GM19025 (cell line): ENCODE data around the gene VSIR.

Source experiments
- ATAC-seq: cut with Tn5 transposase; IDR thresholded peaks from one replicate; pipeline ENCODE4 v1.9.1; 2021; ENCODE audit warnings: mild to moderate bottlenecking, low read depth, moderate library complexity; ENCODE audit not compliant: unreplicated experiment

Gene VSIR

DNA sequence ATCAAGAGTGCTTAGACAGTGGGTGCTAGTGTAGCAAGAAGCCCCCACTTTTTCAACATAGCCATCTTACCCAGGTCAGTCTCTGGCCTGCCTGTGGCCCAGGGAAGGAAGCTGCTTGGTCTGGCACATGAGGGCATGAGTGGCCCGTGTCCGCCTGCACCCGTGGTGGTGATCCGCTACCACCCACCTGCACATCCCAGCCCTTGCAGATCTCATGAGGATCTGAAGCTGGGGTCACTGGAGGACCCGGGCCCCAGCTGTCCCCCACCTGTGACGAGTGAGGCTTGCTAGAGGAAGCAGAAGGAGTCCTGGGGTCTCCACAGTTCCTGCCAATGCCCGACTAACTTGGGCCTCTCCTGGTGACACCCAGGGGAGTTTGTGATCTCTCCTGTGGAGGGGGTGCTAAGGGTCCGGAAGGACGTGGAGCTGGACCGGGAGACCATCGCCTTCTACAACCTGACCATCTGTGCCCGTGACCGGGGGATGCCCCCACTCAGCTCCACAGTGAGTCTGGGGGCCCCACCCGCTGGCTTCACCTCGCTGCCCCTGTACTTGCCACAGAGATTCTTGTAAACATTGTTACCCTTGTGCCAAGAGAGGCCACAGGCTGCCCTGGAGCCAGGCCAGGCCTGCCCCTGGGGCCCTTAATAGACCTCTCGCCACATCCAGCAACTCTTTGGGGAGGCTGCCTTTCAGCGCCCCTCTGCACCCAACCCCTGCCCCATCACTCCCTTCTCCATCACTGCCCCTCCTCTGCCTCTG is 10.8 kb upstream of the VSIR start:
- no peak for ATAC-seq

DNA sequence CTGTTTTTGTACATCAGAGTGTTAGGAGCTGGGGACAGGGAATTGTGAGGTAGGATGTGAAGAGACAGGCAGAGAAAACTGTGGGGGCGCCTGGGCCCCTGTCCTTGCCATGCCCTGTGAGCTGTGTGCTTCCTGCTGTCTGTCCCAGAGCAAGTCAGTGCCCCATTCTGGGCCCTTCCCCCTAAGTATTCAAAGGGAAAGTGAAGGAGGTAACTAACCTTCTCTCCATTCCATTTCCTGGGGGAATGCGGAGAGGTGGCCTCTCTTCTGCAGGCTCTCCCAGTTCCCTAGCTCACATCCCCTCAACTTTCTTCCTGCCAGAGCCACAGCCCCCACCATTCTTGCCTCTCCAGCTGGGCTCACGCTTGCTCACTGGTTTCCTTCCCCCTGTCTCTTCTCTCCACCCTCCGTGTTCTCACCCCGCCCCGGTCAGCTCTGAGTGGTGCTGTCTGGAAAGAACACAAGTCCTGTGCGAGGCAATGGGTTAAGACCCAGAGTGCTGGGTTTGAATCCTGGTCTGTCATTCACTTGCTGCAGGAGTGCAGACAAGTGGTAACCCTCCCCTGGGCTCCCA is 9.7 kb upstream of the VSIR start:
- ATAC-seq = no peak

DNA sequence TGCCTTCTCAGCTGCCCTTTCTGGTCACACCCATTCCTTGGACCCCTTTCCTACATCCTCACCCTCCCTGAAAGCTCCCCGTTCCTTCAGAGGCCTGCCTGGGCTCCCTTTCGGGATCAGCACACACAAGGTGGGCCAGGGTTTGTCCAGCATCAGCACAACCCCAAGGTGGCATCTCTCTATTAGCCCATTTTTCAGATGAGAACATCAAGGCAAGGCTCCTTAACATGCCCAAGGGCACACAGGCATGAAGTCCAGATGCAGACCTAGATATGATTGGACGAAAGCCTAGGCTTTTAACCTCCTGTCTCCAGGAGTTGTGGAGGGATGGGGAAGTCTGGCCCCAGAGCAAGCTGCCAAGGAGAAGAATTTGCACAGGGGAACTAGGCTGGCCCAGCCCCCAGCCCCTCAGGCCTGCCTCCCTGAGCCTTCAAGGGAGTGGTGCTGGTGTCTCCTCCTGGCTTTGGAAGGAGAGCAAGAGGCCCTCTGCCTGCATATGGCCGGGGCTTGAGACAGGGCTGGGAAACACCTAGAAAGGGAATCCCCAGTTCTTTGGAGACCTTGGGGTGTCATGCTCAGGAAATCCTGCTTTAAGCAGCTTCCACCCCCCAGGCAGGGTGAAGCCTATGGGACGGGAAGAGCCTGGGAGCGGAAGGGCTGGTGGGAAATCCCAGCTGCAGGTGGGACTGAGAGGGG is 9.0 kb upstream of the VSIR start:
- no peak for ATAC-seq

DNA sequence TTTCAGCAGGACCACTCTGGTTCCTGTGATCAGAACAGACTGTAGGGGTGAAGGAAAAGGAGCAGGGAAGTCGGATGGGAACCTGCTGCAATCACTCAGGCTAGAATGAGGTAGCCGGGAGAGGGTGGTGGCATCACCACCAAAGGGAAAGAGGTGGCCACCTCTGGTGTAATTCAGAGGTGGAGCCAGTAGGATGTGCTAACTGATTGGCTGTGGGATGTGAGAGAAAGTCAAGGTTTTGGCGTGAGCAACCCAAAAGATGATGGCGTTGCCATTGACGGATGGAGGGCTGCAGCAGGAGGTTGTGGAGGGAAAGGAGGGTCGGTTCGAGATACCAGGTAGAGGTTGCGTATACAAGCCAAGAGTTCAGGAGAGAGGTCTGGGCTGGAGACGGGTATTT is 7.4 kb upstream of the VSIR start:
- no peak for ATAC-seq

DNA sequence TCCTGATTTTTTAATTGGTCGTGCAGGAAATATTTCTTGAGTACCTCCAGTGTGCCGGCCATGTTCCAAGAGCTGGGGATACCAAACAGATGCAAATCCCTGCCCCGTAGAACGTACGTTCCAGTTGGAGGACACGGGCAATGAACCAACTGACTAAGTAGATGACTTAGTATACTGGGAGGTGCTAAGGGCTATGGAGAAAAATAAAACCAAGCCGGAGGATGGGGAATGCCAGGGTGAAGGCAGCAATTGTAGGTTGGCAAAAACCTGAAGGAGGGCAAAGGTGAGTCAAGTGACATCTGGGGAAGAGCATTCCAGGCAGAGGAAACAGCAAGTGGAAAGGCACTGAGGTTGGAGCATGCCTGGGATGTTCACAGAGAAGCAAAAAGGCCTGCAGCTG is 6.8 kb upstream of the VSIR start:
- ATAC-seq = no peak

DNA sequence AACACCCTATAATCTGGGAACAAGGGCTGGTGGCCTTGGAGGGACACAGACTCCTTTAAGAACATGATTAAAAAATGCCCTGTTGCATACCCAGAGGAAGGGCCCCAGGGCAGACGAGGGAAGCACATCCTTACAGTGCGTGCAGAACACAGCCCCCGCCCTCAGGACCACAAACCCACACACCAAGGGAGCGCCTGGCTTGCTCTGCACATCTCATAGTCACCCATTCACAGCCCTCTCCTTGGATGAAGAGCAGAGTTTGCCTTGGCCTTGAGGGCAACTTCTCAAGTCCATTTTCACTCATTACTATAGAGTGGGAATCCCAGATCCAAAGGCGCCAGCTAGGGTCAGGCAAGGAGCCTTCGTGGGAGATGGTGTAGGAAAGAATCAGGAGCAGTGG is 6.3 kb upstream of the VSIR start:
- no peak for ATAC-seq

DNA sequence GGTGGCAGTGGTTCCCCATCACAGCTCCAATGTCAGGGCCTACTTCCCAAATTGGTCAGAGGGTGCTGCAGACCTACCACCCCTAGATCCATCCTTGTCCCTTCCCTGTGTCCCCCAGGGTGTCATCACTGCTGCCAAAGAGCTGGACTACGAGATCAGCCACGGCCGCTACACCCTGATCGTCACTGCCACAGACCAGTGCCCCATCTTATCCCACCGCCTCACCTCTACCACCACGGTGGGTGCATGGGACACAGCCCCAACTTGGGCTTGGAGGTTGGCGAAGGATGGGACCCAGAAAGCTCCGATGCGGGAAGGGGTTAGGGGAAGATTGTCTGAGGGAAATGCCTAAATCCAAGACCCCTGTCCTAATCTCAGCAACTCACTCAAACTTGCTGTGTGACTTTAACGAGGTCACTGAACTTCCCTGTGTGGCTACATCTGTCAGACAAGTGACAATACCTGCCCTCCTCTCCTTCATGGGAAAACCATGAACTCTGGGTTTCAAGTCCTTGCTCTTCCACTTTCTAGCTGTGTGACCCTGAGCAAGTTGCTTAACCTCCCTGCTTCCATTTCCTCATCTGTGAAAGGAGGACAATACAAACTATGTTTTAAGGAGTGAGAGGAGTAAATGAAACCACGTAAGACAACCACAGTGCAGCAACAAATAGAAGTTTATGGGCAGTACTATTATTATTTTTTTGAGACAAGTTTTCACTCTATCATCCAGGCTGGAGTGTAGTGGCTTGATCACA is 4.9 kb upstream of the VSIR start:
- no peak for ATAC-seq

DNA sequence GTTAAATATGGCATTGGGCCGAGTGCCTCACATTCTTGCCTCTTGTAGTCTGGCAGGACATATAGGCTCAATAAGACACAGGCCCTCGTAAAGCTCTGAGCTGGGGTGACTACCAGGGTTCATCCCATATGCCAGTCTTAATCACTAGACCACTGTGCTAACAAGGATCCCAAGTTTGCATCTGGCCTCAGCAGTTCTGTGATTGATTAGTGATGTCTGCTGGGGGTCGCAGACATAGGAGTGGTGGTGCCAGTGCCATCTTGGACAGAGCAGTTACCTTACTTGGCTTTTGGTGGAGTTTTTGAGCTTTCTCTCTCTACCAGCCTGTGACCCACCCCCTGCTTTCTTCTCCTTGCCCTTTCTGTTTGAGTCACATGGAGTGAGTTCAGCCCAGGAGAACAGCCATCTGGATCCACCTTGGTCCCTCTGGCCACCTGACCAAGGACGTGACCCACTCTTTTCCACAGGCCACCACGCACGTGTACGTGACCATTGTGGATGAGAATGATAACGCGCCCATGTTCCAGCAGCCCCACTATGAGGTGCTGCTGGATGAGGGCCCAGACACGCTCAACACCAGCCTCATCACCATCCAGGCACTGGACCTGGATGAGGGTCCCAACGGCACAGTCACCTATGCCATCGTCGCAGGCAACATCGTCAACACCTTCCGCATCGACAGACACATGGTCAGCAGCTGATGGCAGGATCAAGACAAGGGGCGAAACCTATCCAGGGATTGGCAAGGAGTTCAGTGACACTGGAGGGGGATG is 4.1 kb upstream of the VSIR start:
- ATAC-seq = no peak

DNA sequence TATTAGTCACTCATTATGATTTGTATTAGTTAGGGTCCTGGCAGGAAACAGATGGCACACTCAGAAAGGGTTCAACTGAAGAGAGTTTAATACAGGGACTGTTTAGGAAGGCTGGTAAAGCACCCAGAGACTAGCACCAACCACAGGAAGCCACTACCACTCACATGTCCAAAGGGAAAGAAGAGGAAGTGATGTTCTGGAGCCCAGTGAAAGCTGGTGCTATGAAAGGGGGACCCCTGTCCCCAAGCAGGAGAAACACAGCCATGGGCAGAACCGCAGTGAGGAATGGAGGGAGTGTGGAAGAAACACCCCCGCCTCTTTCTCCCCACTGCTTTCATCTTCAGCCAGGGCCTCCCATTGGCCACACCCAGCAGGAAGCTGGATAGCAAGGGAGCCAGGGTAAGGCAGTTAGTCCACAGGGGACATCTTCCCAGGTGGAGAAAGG is 3.2 kb upstream of the VSIR start:
- ATAC-seq = no peak

DNA sequence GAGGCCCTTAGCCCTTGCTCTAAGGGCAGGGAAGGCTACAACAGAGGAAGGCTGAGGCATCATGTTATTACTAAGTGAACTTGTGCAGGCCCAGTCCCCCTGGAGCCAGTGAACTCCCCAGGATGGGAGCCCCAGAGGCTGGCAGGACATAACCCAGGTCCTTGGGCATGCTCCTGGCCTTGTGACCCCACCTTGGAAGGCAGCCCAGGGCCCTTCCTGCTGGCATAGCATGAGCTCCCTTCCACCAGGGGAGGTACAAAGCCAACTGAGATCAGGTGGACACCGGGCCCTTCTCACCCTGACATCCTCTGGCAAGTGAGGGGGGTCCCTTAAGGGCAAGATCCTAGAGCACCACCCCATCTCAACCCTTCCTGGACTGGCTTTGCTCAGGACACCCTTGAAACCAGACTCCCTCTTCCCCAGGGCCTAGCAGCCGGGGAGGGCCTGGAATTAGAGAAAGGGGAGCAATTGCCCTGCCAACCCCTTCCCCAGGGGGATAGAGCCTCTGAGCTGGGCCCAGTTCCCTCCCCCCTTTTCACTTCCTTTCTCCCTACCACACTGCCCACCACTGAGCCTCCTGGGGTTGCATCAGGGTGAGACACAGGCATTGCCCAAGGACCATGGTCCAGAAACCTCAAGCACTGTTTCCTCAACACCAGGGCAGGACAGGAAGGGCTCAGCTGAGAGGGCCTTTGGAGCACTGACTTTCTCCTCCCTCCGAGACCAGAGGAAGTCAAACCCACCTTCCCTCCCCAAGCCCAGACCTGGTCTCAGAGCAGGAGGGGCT is 1.8 kb upstream of the VSIR start:
- no peak for ATAC-seq

DNA sequence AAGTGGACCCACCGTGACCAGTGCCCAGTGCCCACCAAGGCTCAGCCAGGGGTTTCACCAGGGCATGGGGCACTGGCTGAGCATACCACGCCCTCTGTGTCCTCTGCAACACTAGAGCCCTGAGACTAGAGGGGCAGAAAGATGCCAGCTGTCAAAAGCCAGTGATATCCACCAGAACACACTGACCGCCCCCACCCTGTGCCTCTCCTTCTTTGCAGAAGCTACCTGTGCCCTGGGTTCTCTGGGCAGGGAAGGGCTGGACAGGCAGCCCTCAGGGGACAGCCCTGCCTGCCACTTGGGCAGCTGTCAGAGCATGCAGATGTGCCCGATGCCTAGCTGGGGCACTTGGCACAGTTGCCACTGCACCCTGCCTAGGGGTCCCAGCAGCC is 494 bp downstream of the VSIR start:
- ATAC-seq = no peak

DNA sequence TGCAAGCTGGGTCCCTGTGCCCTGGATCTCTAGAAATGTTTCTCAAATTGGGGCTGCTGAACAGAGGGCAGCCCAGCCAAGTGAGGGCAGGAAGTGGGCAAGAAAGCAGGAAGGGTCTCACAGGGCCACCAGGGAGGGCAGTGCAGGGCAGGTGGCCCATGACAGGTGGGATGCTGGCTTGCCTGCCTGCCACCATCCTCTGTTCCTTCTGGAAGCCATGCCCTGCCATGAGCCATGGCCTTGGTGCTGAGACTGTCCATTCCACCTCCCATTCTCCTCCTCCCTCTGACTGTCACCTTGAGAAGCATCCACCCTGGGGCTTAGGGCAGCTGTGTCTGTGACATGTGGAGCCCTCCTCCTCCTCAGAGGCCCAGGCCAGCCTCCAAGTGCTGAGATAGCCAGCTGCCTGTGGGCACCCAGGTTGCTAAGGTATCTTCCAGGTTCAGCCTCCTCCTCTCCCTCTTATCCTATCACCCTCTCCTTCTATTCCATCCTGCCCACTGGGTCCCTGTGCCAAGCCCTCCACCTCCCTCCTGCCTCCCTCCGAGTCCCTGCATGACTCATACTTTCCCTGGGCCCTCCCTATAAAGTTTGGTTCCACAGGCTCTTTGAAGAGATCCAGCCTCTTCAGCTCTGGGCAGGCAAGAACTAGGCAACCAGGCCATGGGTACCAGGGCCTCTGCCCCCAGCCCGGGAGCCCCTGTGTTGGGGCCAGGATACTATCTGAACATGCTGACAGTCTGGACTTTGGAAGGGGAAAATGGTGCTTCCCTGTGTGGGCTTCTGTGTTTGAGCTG is 1.3 kb downstream of the VSIR start:
- ATAC-seq = no peak

DNA sequence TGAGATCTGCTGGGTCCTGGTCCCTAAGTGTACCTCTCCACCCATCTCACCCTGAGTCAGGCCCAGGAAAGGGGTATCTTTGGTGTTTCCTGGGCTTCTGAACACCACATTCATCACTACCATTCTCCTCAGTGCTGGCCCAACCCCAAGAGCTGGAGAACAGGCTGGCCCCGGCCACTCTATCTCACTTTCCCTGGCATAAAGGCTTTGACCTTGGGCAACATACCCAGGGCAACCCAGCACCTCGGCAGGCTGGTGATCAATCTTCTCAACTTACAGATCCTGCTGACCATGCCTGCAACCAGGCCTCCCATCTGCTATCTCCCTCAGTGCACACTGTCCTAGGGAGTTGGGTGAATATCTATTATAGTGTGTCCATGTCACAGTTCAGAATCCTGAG is 2.1 kb downstream of the VSIR start:
- ATAC-seq = no peak

DNA sequence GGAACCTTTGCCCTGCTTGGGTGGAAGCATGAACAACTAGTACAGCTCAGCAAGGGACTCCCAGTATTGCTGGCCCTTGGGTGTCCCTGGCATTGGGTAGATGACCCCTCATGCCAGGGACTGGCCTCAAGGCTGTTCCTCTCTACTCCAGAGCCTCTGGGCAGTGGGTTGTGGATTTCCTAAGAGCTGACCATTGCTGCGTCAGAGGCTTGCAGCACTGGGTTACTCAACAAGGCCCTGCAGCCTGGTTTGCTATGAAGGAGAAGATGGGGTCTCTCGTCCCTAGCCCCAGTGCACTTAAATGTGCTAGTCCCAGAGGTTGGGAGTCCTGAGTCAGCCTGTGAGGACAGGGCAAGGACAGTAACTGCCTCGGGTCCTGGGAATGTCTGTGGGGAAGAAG is 2.5 kb downstream of the VSIR start:
- ATAC-seq = no peak

DNA sequence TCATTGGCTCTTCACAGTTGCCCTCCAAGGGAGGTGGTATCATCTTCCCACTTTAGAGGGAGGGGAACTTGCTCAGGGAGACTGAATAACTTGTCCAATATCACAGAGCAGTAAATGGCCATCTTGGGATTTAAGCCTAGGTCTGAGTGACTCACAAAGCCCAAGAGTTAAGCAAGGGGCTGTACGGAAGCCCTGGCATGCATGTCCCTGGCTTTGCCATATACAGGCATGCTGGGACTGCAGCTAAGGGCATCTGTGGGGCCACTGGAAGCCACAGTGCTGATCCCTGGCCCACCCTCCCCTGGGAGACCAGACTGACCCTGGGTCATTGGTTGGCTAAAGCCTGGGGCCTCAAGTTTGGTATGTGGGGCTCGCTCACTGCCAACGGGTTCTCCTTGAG is 3.1 kb downstream of the VSIR start:
- no peak for ATAC-seq

DNA sequence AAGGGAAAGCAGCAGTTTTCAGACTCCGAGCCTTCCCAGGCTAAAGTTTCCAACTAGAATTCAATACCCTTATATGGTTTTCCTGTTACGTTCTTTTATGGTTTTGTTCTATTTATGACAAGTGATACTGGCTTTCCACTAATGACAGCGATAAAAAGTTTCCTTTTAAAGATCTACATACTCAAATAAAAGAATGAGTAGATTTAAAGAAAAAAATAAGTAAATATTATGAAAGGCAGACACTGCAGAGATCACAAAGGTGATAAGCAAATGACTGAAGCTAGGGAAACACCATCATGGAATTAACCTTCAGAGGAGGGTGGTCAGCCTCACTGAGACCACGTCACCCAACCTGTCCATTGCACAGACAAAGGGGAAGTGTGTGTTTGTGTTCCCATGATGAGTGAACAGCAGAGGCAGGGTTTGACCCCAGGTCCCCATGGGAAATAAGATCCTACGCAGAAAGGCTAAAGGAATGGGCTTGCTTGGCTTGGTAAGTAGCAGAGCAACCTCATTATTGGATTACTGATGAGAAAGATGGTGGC is 4.0 kb downstream of the VSIR start:
- no peak for ATAC-seq

DNA sequence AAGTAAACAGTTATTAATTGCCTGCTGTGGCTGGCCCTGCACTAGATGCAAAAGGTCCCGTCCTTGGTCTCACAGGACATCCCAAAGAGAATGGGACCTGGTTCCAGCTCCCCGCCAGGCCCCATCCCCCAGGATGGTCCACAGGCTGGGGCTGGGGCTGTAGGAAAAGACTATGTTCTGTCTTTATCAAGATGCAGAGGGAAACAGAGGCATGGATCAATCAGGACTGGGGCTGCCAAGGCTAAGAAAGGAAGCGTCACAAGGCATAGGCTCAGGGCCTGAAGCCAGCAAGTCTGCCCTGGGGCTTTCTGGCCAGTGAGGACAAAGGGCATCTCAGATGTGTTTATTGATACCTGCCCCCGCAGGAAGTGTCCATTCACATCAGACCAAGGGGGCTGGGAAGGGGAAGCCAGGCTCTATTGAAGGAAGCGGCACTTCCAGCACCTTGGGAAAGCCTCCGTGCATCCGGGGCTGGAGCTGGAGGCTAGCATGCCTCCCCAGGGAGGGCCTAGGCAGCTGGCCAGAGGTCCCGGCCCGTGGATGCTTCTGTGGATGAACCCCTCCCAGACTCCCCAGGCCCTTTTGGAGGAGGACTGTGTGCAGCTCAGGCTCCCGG is 5.8 kb downstream of the VSIR start:
- ATAC-seq = no peak

DNA sequence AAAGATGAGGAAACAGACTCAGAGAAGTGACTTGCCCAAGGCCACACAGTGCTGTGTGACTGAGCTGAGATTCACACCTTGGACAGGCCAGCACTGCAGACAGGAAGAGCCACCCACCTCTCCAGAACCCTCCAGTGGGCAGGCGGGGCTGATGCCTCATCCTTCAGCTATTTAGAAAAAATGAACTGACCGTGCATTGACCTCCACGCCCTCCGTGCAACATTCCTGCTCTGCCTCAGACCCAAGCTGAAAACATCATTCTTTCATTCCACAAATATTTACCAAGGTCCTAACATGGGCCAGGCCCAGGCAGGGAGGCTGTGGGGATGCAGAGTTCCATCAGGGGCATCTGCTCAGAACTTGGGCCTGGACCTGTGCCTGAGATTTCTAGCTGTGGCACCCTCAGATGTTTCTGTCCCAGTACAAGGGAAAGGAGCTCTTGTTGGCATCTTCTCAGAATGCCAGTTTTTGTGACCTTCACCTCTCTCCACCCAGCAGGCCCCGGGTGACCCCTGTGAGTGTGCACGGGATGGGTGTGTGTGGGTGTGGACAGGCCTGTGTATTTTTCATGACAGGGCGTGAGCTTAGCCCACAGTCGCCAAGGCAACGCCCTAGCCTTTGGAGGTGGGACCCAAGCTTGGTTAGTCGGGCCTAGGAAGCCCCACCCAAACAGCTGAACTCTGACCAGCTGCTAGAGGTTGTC is 6.5 kb downstream of the VSIR start:
- no peak for ATAC-seq
